Measurements from ENCODE around the gene CHL1. TPM values are rescaled to one million over a fixed set of nuclear protein-coding genes. Genes with fewer than 3 reads are reported as not detected.

The CHL1 gene
- total RNA-seq, 1 donor from 2014 or later = 19.0 TPM

DNA sequence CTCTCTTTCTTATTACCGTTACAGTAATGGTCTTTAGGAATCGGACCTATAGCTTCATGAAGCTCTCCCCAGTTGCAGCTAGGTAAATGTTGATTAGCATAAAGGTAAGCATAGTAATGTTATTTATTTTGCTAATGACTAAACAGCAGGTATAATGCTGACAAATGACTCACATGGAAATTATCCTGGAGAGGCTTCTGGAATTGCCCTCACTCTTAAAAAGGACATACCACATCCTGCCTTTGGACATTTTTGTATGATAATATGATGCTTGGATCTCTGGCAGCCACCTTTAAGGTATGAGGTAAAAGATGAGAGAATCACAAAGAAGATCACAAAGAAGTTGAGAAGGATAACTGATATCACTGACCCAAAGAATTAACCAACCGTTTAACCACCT is 238.6 kb downstream of the CHL1 start:
- intact Hi-C loops (cut with micrococcal nuclease) = no loop called here
- DNase-seq = no peak
- no peak for ATAC-seq

DNA sequence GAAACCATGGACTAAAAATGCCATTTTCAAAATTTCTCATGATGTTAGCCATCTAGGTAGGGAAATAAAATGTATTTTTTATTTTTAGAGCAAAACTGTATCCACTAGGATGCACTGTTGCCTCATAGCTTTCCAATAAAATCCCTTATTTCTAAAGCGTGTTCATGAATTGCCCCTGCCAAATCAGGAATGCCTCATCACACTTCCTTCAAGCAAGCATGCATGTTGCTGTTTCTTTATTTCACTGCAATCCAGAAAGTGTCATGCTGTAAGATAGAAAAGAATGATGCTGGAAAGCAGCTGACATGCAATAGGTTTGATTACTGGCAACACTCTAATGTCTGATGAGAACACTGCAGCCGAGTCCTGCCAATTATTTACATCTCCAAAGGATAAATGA is 239.5 kb downstream of the CHL1 start:
- ATAC-seq (no peak), DNase-seq (no peak)
- intact Hi-C loops (cut with micrococcal nuclease) = no loop called here

DNA sequence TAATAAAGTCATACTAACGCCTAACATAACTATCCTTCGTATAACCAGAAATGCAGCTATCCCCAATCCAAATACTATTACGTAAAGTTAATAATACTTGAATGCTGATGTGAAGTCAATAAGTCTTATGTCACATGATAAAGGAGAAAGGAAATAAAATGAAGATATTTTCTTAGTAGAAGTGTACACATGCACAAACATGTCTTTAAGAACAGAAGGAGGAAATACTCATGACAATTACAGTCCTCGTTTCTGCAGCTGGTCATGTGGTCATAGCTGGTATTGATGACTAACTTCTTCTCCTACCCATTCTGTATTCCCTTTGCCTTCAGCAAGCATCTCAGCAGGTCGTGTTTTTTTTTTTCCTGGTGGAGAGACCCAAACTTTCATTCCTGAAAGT is 244.3 kb downstream of the CHL1 start:
- intact Hi-C loops (cut with micrococcal nuclease) = no loop called here
- ATAC-seq = no peak
- no peak for DNase-seq

DNA sequence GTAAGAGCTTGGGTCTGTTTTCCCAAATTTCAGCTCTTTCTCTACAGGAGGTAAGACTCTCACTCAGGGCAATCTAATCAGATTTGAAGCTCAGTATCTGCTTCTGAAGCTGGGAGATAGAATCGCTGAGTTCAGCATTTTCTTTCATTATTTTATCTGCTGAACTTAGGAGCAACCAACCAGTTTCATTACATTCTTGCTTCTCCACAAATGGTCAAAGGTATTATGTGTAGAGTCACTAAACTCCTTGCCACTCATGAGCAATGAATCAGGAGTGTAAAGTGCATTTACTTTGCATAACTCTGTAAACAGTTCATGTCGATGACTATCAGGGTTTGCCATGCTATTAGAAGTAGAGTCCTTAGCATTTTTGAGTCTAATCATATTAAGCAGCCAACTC is 249.4 kb downstream of the CHL1 start:
- intact Hi-C loops (cut with micrococcal nuclease) = no loop called here
- no peak for ATAC-seq
- DNase-seq = no peak

DNA sequence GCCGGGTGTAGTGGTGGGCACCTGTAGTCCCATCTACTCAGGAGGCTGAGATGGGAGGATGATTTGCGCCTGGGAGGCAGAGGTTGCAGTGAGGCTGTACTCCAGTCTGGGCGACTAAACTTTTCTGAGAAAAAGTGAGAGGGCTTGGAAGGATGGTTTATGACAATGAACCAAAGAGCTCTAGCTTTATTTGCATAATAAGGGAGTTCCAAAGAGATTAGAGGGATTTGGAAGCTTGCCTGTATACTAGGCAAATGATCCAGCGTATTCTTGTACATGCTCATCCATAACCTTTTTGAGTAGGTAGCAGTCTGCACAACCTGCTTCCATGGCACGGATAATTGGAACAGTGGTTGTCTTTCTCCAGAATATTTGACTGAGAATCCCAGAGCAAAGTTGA is 251.1 kb downstream of the CHL1 start:
- ATAC-seq (no peak), DNase-seq (no peak)
- intact Hi-C loops (cut with micrococcal nuclease) = no loop called here

DNA sequence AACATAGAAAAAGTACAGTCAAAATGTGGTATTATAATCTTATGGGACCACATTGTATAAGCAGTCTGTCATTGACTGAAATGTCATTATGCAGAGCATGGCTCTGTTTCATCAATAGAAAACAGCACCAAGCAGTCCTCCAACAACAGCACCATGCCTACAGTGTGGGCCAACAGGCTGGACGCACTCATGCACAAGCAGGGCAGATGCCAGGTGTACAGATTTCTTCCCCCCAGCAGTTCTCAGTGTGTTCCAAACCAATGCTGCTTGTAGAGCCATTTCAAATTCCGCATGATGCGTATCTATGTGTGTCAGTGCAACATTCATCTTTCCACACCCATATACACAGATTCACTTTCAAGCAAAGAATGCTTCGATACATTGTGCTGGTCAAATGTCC is 253.1 kb downstream of the CHL1 start:
- intact Hi-C loops (cut with micrococcal nuclease) = no loop called here
- DNase-seq (no peak), ATAC-seq (no peak)

DNA sequence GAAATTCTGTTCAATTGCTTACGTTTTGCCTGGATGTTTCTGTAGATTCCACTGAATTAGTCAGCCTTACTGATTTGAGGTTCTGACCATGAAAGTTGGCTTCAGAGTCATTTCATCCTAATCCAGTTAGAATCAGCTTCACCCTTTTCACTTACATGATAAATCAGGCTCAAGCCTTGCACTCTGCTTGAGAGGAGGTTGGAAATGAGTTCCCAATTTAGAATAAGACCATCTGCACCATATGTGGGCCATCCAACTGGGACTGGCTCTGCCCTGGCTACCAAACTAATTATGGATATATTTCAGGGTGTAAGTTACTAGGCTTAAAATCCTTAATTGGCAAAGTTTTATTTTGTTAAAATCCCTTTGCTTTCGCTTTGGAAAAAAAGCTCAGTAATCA is 255.7 kb downstream of the CHL1 start:
- no peak for ATAC-seq
- intact Hi-C loops (cut with micrococcal nuclease) = no loop called here
- no peak for DNase-seq

DNA sequence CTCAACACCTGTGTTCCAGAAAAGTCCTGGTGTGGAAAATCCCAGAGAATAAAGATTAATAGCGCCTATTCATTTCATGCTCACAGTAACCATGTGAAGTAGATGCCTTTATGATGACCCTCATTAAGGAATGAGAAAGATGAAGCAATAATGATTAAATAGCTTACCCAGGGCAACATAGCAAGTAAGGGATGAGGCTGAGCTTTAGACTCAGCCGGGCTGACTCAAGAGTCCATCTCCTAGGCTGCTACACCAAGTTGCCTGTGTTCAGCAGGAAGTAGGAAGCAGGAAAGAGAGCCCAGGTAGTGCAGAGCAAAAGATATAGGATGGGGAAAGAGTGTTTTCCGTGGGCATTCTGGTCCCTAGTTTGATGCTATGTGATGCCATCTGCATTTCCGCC is 256.5 kb downstream of the CHL1 start:
- no peak for ATAC-seq
- no peak for DNase-seq
- intact Hi-C loops (cut with micrococcal nuclease) = no loop called here

DNA sequence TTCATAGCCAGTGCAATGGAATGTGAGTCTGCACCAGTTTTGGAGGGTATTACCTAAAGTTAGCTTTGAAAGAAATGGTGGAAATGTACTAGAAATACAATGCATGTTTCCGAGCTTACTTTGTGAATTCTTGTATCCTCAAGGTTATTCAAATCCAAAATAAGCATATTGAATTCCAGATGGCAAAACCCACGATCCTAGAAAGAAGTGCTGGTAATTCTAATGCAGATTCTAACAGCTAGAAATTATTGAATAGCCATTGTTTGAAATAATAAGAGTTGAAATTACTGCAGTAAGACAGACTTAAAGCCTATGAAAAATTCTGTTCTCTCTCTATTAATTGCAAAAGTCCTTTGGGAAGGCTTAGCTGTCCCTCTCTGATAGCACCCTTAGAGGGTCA is 258.4 kb downstream of the CHL1 start:
- no peak for DNase-seq
- intact Hi-C loops (cut with micrococcal nuclease) = no loop called here
- ATAC-seq = no peak

DNA sequence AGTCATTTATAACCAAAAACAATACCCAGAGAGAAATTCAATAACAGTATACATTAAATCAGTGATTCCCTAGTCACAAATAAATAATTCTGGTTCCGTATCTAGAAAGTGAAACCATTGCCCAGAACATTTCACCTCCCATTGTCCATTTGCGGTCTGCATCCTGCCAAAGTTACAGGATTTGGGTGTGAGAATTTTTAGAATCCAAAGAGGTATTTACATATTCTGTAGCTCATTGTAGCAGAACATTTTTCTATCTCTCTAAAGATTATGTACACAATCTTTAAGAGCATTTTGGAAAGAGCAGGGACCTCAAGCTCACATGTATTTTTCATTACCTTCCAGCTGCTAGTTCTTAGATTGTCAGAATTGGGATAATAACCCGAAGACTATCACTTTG is 261.6 kb downstream of the CHL1 start:
- ATAC-seq = no peak
- intact Hi-C loops (cut with micrococcal nuclease) = no loop called here
- DNase-seq = no peak

DNA sequence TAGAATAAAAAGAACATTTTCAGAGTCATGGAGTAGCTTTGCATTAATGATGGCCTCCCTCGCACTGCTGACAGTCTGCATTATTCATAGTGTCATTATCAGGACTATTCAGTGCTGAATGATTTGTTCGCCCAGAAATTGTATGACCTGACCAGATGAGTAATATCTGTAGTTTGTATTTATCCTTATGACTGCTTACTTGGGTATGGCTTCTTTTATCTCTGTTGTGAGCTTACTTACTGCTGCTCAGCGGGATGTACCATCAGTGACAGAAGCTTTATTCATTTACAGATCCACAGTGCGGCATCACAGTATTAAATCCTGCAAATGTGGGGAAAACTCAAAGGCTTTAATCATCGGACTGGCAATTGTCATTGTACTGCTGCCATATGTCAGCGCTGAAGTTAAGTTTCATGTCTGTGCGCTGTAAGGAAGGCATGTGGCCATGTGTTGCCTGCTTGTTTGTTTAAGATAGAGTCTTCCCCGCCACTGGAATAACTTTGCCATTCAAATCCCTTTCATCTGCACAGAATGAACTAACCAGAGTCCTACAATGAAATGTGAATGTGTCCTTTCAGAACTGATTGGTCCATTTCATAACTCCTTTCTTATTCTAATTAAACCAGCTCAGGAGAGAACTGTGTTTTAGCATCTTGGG is 262.2 kb downstream of the CHL1 start:
- intact Hi-C loops (cut with micrococcal nuclease) = no loop called here
- no peak for ATAC-seq

More for the DNA sequence above, 262.2 kb downstream of the CHL1 start:
- no peak for DNase-seq
